ENCODE measurements around the gene CEBPZOS.

CEBPZOS gene

DNA sequence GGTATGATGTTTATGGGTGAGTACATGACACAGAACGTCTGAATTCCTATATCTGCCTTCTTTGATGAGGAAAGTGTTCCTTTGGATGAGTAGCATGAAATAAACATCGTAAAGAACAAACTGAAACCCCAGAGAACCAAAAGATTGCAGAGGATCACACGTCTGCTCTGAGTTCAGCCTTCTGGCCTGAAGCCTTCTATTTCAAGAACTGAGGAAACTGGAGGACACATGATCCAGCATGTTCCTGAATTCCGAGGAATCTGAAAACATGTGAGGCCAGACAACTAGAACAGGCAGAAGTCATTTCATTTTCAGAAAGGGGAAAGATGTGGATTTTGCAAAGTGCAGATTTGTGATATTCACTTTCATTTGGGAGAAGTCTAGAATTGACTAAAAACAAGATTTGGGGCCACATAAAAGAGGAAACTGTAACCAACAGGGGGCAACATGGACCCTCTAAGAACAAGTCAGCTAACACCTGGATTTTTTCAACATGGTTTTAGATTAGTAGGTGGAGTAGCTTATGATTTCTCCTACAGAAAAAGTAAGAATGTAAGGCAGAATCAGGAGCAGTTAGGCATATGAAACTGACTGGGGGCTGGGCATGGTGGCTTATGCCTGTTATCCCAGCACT, 16.2 kb upstream of the CEBPZOS start:
- Histone ChIP-seq H2BK5ac (ENCODE audit: low read depth, low read length, poor library complexity, severe bottlenecking) (no peak overlapping the region), H4K91ac (ENCODE audit: low read length) (no peak overlapping the region), H3K4me1 (ENCODE audit: control insufficient read depth, insufficient read depth, low read depth, low read length) (no peaks in the 10 kb centered on the region), H2BK15ac (ENCODE audit: low read depth, poor library complexity, severe bottlenecking) (peak overlapping the region; percentile 48), H3K27ac (ENCODE audit: low read length, poor library complexity, severe bottlenecking) (no peak overlapping the region), H2AFZ (ENCODE audit: low read depth, low read length) (no peak overlapping the region), H3K79me1 (replicated peaks; ENCODE audit: low read length, poor library complexity, severe bottlenecking) (no peaks in the 10 kb centered on the region), H2BK12ac (ENCODE audit: low read length in 2 of 2) (no peak overlapping the region), H3K23ac (ENCODE audit: low read length in 2 of 2) (no peak overlapping the region), H3K27me3 (ENCODE audit: control insufficient read depth in 1 of 2, insufficient read depth in 1 of 2, low read length in 2 of 2) (no peaks in the 10 kb centered on the region), H3K9me3 (ENCODE audit: control insufficient read depth, low read length) (no peaks in the 10 kb centered on the region), H3K4me2 (ENCODE audit: low read length, poor library complexity, severe bottlenecking) (no peak overlapping the region), H3K14ac (ENCODE audit: low read length in 2 of 2) (no peak overlapping the region), H3K4me3 (ENCODE audit: insufficient read depth in 1 of 2, low read depth in 1 of 2, low read length in 2 of 2) (no peak overlapping the region), H3K4ac (ENCODE audit: low read depth in 1 of 2, low read length in 2 of 2) (no peak overlapping the region), H2AK5ac (ENCODE audit: low read length, severe bottlenecking) (no peak overlapping the region), H2BK120ac (ENCODE audit: low read depth, low read length) (no peak overlapping the region), H3K36me3 (ENCODE audit: control insufficient read depth in 1 of 2, insufficient read depth in 2 of 2, low read depth in 1 of 2, low read length in 2 of 2) (no peaks in the 10 kb centered on the region), H3K9ac (ENCODE audit: low read length) (peak overlapping the region; percentile 37), H4K8ac (ENCODE audit: low read length) (no peak overlapping the region), H3K18ac (ENCODE audit: low read depth in 1 of 2, low read length in 2 of 2) (no peak overlapping the region)
- DNase-seq, result peak; percentile 46
- 64% methylated on average over 4 of the region's 4 CpGs for WGBS

- H2BK12ac ChIP-seq (ENCODE audit: low read length in 2 of 2), result no peak overlapping the region
Measured at GRCh38 chr2:37180640-37181039, 15.7 kb upstream of the CEBPZOS start.

DNA sequence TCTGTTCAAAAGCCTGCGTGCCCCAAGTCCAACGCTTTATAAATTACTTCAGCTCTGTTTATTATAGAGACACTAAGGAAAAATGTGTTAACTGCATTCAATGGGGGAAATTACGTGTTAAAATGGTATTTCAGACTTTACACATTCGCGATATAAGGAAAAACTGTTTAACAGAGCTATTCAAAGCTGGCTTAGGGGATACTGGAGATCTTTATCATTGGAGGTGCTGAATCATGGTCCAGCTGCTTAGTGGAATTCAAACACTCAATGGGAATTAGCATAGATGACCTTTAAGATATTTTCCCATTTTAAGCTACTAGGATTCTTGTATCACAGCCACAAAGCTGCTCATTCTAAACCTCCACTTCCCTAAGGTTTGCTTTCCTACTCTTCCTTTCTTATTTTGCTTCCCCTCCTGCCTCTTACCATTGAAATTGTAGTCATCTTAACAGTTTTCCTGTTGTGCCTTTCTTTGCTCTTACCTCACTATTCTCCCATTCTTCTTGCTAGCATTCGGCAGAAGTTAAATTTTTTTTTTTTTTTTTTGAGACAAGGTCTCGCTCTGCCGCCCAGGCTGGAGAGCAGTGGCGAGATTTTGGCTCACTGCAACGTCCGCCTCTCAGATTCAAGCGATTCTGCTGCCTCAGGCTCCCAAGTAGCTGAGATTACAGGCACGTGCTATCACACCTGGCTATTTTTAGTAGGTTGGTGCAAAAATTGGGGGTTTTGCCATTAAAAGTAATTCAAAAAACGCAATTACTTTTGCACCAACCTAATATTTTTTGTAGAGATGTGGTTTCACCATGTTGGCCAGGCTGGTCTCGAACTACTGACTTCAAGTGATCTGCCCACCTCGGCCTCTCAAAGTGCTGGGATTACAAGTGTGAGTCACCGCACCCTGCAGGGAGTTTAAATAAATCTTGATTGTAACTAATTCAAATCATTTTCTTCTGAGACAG, 14.3 kb upstream of the CEBPZOS start:
- Histone ChIP-seq H2BK12ac (ENCODE audit: low read length in 2 of 2) (no peak overlapping the region), H2AFZ (ENCODE audit: low read depth, low read length) (no peak overlapping the region), H3K14ac (ENCODE audit: low read length in 2 of 2) (no peak overlapping the region), H3K36me3 (ENCODE audit: control insufficient read depth in 1 of 2, insufficient read depth in 2 of 2, low read depth in 1 of 2, low read length in 2 of 2) (no peaks in the 10 kb centered on the region), H3K27me3 (ENCODE audit: control insufficient read depth in 1 of 2, insufficient read depth in 1 of 2, low read length in 2 of 2) (no peaks in the 10 kb centered on the region), H3K23ac (ENCODE audit: low read length in 2 of 2) (no peak overlapping the region), H2BK120ac (ENCODE audit: low read depth, low read length) (no peak overlapping the region), H3K9me3 (ENCODE audit: control insufficient read depth, low read length) (no peaks in the 10 kb centered on the region), H3K79me1 (replicated peaks; ENCODE audit: low read length, poor library complexity, severe bottlenecking) (no peaks in the 10 kb centered on the region), H4K91ac (ENCODE audit: low read length) (no peak overlapping the region), H3K4me3 (ENCODE audit: insufficient read depth in 1 of 2, low read depth in 1 of 2, low read length in 2 of 2) (no peak overlapping the region), H3K9ac (ENCODE audit: low read length) (no peak overlapping the region), H3K4me2 (ENCODE audit: low read length, poor library complexity, severe bottlenecking) (no peak overlapping the region), H3K4ac (ENCODE audit: low read depth in 1 of 2, low read length in 2 of 2) (no peak overlapping the region), H4K8ac (ENCODE audit: low read length) (no peak overlapping the region), H2BK15ac (ENCODE audit: low read depth, poor library complexity, severe bottlenecking) (no peak overlapping the region), H3K4me1 (ENCODE audit: control insufficient read depth, insufficient read depth, low read depth, low read length) (no peaks in the 10 kb centered on the region), H3K18ac (ENCODE audit: low read depth in 1 of 2, low read length in 2 of 2) (no peak overlapping the region), H2BK5ac (ENCODE audit: low read depth, low read length, poor library complexity, severe bottlenecking) (no peak overlapping the region), H2AK5ac (ENCODE audit: low read length, severe bottlenecking) (no peak overlapping the region), H3K27ac (ENCODE audit: low read length, poor library complexity, severe bottlenecking) (no peak overlapping the region)
- DNase-seq, result peak; percentile 85
- 51% methylated on average over 11 of the region's 17 CpGs for WGBS

More at GRCh38 chr2:37180640-37181039, 15.7 kb upstream of the CEBPZOS start:
- Histone ChIP-seq H3K9me3 (ENCODE audit: control insufficient read depth, low read length) (no peaks in the 10 kb centered on the region), H3K27me3 (ENCODE audit: control insufficient read depth in 1 of 2, insufficient read depth in 1 of 2, low read length in 2 of 2) (no peaks in the 10 kb centered on the region), H3K4me2 (ENCODE audit: low read length, poor library complexity, severe bottlenecking) (no peak overlapping the region), H3K27ac (ENCODE audit: low read length, poor library complexity, severe bottlenecking) (no peak overlapping the region), H3K4me1 (ENCODE audit: control insufficient read depth, insufficient read depth, low read depth, low read length) (no peaks in the 10 kb centered on the region), H4K8ac (ENCODE audit: low read length) (no peak overlapping the region), H2BK120ac (ENCODE audit: low read depth, low read length) (no peak overlapping the region), H2AFZ (ENCODE audit: low read depth, low read length) (no peak overlapping the region), H3K18ac (ENCODE audit: low read depth in 1 of 2, low read length in 2 of 2) (no peak overlapping the region), H3K9ac (ENCODE audit: low read length) (no peak overlapping the region), H2BK15ac (ENCODE audit: low read depth, poor library complexity, severe bottlenecking) (peak overlapping the region; percentile 48), H3K14ac (ENCODE audit: low read length in 2 of 2) (no peak overlapping the region), H3K4me3 (ENCODE audit: insufficient read depth in 1 of 2, low read depth in 1 of 2, low read length in 2 of 2) (no peak overlapping the region), H3K23ac (ENCODE audit: low read length in 2 of 2) (no peak overlapping the region), H2BK5ac (ENCODE audit: low read depth, low read length, poor library complexity, severe bottlenecking) (no peak overlapping the region), H3K79me1 (replicated peaks; ENCODE audit: low read length, poor library complexity, severe bottlenecking) (no peaks in the 10 kb centered on the region), H3K4ac (ENCODE audit: low read depth in 1 of 2, low read length in 2 of 2) (no peak overlapping the region), H4K91ac (ENCODE audit: low read length) (no peak overlapping the region), H2AK5ac (ENCODE audit: low read length, severe bottlenecking) (no peak overlapping the region), H3K36me3 (ENCODE audit: control insufficient read depth in 1 of 2, insufficient read depth in 2 of 2, low read depth in 1 of 2, low read length in 2 of 2) (no peaks in the 10 kb centered on the region)
- 100% methylated on average over 5 of the region's 5 CpGs for WGBS
- no peak for DNase-seq

DNA sequence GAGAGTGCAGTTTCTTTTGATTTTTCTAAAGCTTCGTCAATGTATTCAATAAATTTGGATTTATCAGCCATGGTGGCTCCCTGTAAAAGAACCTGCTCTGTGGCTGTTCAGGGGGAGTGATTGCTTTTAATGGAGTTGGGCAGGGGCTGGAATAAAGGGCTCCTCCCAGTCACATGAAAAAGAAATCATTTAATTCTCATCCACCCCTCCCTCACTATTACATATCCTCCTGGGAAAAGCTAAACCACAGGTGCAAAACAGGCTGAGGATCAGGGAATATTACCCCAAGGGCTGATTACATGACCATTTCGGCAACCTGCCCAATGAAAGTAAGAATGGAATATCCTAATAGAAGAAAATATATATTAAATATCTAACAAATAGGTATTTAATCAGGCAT, 7.7 kb upstream of the CEBPZOS start, which contains the start of gene SULT6B1:
Gene SULT6B1 (minus strand): TSS at position 101 of the 400 bp plus-strand sequence. CDS start 30 bp downstream, at position 71.
- no peak within 1 kb of the TSS for H3K23ac ChIP-seq (ENCODE audit: low read length in 2 of 2)
- peak within 1 kb of the TSS in 1 of 2 experiments; percentile 7 for H3K18ac ChIP-seq (ENCODE audit: low read depth in 1 of 2, low read length in 2 of 2)
- no peak within 1 kb of the TSS for H3K4me3 ChIP-seq (ENCODE audit: insufficient read depth in 1 of 2, low read depth in 1 of 2, low read length in 2 of 2)
- H2BK5ac ChIP-seq (ENCODE audit: low read depth, low read length, poor library complexity, severe bottlenecking), result no peak within 1 kb of the TSS
- H2BK12ac ChIP-seq (ENCODE audit: low read length in 2 of 2), result peak within 1 kb of the TSS in 1 of 2 experiments; percentile 21
- H2AK5ac ChIP-seq (ENCODE audit: low read length, severe bottlenecking), result no peak within 1 kb of the TSS
- H3K4me2 ChIP-seq (ENCODE audit: low read length, poor library complexity, severe bottlenecking), result no peak within 1 kb of the TSS
- H3K36me3 ChIP-seq (ENCODE audit: control insufficient read depth in 1 of 2, insufficient read depth in 2 of 2, low read depth in 1 of 2, low read length in 2 of 2), result no peaks in the 10 kb centered on the region
- H3K4ac ChIP-seq (ENCODE audit: low read depth in 1 of 2, low read length in 2 of 2), result peak within 1 kb of the TSS in 1 of 2 experiments; percentile 35
- H3K4me1 ChIP-seq (ENCODE audit: control insufficient read depth, insufficient read depth, low read depth, low read length), result peaks cover 9% of the 10 kb centered on the region
- no peaks in the 10 kb centered on the region for H3K9me3 ChIP-seq (ENCODE audit: control insufficient read depth, low read length)
- H3K14ac ChIP-seq (ENCODE audit: low read length in 2 of 2), result no peak within 1 kb of the TSS
- 100% methylated on average over 1 of the region's 2 CpGs for WGBS
- no peak for DNase-seq
- no peaks in the 10 kb centered on the region for H3K79me1 ChIP-seq (replicated peaks; ENCODE audit: low read length, poor library complexity, severe bottlenecking)
- H3K9ac ChIP-seq (ENCODE audit: low read length), result peak within 1 kb of the TSS; percentile 18
- H3K27ac ChIP-seq (ENCODE audit: low read length, poor library complexity, severe bottlenecking), result peak within 1 kb of the TSS; percentile 38
- no peaks in the 10 kb centered on the region for H3K27me3 ChIP-seq (ENCODE audit: control insufficient read depth in 1 of 2, insufficient read depth in 1 of 2, low read length in 2 of 2)
- no peak within 1 kb of the TSS for H2BK15ac ChIP-seq (ENCODE audit: low read depth, poor library complexity, severe bottlenecking)
- H4K8ac ChIP-seq (ENCODE audit: low read length), result peak within 1 kb of the TSS; percentile 59
- no peak within 1 kb of the TSS for H2BK120ac ChIP-seq (ENCODE audit: low read depth, low read length)
- H4K91ac ChIP-seq (ENCODE audit: low read length), result peak within 1 kb of the TSS; percentile 9
- no peak within 1 kb of the TSS for H2AFZ ChIP-seq (ENCODE audit: low read depth, low read length)

All from mesenchymal stem cell (in vitro differentiated cells and primary cell).